NCI-H2029 treated with DMSO at 0.1 percent for 48 hours (cell line): ENCODE measurements around the gene MTOR.
"Not testable (repeated sequence)": the region's sequence is repeated elsewhere in the genome, so short reads cannot be mapped to it uniquely, and the experiment has no call there.

Experiments
- DNase-seq: peaks from one replicate; lab custom pipeline; 2025; lab: John Stamatoyannopoulos, UW

Gene MTOR

DNA sequence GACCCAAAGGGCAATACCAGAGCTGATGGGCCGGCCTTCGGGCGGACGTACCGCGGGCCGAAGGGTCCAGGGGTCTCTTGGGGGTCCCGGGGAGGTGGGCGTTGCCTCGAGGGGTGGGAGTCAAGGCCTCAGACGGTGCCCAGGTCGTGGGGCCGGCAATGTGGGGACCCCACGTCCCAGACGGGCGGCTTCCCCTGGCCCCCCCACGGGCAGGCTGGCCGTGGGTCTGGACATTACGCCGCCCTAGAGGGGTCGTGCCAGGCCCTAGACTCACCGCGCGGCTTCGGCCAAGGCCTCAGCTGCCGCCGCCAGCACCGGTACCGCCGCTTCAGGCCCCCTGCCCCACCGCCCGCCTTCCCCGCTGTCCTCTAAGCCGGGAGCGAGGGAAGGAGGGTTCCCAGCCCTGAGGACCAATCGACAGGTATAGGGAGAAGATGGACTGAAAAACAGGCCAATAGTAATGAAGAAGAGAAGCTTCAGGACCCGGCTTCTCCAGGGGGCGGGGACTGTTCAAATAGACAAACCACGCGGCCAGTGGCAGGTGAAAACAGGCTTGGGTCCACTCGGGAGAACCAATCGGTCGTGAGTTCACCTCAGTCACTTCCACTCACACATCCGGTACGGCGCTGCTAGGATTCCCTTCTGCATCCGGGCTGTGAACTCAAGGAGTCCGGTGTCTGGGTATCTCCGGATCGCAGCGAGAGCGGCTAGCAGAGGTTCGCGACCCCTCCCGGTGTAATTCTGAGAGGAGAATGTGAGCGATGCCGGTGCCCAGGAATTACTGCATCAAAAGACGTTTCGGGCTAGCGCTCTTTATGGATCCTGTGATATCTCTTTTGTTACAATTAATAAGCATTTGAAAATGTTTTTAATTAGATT is at the start of gene MTOR:
Gene MTOR, minus strand, starts transcription at position 381 of the 879 bp plus-strand sequence. CDS start 3,142 bp downstream, outside the sequence.
- DNase-seq: peak; percentile 97

DNA sequence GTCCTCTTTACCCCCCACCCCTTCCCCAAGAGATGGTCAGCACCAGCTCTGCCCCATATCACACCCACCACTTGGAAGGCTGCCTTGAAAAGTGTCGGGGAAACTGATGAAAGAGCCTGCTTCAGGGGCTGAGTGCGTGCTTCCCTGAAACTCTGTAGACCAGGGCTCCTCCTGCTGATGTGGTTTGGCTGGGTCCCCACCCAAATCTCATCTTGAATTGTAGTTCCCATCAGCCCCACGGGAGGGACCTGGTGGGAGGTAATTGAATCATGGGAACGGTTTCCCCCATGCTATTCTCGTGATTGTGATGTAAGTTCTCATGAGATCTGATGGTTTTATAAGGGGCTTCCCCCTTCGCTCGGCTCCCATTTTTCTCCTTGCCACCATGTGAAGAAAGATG is 47.0 kb upstream of the MTOR start:
- no peak for DNase-seq

DNA sequence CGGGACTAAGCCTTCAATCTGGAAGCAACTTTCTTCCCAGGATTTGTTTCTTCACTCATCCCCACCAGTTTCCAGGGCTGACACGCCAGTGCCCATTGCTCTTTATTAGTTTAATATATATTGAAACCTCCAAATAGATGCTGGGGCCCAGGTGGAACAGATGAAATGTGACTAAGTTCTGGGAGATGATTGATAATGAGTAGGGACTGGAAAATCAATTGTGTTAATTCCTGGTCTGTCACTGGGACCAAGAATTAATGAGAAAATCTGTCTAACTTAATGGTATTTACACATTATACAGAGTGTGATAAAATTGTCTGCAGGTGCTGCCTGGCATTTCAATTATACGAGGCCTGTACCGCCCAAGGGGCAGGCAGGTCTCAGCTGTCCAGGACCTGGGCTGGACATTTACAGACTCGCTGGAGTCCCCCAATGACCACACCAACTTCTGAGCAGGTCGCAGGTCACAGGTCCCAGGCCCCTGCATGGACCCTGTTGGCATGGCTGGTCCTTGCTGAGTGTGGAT is 46.4 kb upstream of the MTOR start:
- no peak for DNase-seq

DNA sequence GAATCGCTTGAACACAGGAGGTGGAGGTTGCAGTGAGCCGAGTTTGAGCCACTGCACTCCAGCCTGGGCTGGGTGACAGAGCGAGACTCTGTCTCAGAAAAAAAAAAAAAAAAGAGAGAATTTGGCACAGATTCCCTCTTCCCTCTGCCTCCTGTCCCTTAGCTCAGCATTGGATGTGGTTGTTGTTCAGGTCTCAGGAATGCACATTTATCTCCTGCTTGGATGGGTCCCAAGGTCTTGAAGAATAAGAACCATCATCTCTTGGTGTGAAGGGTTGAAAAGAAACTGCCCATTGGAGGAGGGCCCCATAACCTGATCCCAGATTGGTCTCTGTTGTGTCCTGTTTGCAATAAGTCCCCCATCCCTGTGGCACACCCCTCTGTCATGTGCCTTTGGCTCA is 45.5 kb upstream of the MTOR start:
- DNase-seq: no peak

DNA sequence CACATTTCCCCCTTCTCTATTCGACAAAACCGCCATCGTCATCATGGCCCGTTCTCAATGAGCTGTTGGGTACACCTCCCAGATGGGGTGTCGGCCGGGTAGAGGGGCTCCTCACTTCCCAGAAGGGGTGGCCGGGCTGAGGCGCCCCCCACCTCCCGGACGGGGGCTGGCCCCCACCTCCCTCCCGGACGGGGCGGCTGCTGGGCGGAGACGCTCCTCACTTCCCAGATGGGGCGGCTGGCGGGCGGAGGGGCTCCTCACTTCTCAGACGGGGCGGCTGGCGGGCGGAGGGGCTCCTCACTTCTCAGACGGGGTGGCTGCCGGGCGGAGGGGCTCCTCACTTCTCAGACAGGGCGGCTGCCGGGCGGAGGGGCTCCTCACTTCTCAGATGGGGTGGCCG is 43.2 kb upstream of the MTOR start:
- not testable (repeated sequence) for DNase-seq

DNA sequence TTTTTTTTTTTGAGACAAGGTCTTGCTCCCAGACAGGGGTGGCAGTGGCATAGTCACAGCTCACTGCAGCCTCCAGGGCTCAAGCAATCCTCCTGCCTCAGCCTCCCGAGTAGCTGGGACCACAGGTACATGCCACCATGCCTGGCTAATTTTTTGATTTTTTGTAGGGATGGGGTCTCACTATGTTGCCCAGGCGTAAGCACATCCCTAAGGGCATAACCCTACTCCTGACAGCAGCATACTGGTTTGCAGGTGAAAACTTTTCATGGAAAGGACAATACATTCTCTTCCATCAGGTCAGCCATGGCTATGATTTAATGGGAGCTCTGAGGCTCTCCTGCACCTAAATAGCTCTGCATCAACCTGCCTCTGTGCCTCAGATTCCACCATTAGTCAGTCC is 40.0 kb upstream of the MTOR start:
- no peak for DNase-seq

DNA sequence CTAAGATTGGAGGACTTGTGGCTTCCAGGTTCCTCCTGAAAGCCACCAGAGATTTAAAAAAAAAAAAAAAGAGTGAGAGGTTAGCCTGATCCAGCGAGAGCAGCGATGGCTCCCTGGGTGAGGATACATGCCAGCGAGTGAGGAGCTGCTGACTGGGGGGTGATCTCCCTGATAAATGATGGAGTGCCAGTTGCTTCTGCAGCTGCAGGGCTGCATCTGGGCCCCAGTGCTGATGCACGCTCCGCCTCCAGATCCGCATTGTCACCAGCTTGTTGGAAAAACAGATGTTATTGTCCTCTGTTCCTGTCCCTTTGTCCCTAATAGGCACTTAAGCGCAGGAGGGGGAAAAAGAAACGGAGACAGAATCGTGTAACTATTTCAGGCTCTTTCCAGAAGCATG is 39.2 kb upstream of the MTOR start:
- DNase-seq: no peak

DNA sequence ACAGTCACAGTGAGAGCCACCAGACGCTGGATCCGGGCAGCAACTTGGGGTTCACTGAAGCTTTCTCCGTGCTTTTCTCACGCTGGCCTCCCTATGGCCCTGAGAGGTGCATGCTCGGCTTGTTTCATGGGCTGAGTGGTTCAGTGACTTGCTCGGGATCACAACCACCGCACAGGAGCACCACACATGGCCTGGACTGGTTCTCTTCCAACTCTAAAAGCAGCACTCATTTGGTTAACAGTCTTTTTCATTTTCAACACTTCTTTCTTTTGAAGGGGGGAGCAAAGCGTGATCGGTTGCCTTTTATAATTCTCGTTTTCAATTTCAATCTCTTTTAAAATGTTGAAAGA is 36.8 kb upstream of the MTOR start:
- DNase-seq: no peak

DNA sequence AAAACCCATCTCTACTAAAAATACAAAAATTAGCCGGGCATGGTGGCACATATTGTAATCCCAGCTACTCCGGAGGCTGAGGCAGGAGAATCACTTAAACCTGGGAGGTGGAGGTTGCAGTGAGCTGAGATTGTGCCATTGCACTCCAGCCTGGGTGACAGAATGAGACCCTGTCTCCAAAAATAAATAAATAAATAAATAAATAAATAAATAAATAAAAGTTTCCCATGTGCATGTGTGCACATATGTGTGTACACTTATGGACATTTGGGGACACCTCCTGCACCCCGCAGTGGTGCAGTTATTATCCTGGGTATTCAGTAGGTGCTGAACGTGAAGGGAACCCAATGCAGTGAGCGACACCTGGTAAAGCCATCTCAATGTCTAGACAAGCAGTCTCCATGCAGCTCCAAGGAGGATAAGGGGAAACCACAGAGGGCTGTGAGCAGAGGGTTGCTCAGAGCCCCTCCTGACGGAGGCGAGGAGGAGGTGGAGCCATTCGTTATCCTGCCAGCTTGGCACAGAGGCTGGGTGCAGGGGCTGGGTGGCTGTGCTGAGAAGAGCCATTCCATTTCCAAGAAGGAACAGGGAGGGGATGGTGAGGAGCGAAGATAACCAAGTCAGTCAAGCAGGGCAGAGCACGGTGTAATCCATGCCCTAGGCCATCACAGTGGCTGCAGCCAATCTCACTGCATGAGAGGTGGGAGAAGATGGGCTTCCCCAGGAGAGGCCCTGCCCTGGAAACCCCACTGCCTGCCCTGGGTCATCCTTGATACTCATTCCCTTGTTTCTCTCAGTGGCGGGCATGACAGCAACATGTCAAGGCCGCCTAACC is 36.3 kb upstream of the MTOR start:
- DNase-seq: no peak

DNA sequence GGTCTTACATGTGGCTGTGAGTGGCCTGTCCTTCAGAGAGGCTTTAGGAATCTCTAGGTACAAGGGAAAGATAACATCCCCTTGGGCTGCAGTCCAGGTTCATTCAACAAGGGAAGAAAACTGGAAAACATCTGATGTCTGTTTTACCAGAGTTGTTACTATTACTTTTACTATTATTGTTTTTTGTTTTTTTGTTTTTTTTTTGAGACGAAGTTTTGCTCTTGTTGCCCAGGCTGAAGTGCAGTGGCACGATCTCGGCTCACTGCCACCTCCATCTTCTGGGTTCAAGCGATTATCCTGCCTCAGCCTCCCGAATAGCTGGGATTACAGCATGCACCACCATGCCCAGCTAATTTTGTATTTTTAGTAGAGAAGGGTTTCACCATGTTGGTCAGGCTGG is 35.4 kb upstream of the MTOR start:
- not testable (repeated sequence) for DNase-seq

DNA sequence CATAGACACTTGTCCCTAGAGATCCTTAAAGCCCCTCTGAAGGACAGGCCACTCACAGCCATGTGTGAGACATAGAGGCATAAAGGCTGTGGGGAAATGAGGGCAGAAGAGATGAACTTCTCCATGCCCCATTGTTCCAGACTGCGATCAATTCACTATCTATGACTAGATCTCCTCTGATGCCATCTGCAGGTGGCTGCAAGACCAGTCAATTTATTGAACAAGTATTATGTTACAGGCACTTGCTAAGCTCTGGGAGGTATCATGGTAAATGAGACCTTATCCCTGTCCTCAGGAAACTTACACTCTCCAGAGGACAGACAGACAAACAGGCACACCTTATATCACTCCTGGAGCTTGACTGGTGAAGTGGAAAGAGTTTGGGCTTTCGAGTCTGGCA is 33.6 kb upstream of the MTOR start:
- no peak for DNase-seq

DNA sequence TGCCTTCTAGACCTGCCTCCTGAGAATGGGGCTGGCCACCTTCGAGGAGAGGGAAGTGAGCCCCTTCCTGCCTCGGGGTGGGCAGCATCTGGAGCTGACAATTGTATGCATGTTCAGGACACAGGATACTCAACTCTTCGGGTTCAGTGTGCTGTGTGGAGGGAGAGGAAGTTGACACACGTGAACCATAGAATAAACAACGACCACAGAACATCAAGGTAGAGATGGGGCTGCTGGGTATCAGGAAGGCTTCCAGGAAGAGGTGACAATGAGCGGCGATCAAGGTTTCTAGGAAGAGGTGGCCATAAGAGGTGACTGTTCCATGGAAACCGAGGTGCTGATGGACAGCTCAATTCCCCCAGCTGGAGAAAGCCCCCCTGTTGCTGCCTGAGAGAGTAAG is 32.6 kb upstream of the MTOR start:
- DNase-seq: no peak

DNA sequence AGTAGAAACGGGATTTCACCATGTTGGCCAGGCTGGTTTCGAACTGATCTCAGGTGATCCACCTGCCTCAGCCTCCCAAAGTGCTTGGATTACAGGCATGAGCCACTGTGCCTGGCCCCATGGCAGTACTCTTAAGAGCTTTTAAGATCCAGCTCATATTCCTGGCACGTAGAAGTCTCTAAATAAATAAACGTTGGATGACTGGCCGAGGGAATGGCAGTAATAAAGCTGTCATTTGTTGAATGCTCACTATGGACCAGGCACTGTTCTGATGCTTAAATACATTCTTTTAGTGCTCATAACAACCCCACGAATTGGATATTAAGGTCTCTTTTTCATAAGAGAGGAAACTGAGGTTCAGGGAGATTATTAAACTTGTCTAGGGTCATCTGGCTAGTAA is 31.5 kb upstream of the MTOR start:
- no peak for DNase-seq

DNA sequence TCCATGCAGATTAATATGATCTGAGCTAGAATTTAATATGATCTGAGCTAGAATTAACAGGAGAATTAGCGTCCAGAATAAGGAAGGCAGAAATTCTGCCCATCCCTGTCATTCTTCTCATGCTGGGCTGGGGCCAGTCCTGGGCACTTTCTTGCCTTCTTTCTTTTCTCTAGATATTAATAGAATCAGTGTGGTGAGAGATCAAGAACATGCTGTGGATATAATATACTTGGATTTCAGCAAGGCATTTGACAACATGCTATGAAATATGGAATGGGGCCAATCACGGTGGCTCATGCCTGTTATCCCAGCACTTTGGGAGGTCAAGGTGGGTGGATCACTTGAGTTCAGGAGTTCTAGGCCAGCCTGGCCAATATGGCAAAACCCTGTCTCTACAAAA is 28.7 kb upstream of the MTOR start:
- DNase-seq: no peak

DNA sequence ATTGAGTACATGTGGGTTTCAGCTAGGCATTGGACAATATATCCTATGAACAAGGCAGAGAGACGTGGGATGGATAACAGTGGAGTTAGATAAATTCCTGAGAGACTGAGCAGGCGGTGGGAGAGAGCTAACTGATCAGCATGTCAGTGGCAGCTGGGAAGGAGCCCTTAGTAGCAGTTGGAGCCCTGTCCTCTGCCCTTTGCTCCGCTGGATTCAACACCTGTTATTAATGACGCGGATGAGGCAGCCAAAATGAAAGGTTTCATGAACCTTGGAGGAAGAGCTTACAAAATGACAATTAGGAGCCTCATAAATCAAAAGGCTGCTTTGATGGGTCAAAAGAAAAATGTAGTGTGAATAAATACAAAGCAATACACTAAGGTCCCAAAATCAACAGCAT is 26.7 kb upstream of the MTOR start:
- DNase-seq: no peak

DNA sequence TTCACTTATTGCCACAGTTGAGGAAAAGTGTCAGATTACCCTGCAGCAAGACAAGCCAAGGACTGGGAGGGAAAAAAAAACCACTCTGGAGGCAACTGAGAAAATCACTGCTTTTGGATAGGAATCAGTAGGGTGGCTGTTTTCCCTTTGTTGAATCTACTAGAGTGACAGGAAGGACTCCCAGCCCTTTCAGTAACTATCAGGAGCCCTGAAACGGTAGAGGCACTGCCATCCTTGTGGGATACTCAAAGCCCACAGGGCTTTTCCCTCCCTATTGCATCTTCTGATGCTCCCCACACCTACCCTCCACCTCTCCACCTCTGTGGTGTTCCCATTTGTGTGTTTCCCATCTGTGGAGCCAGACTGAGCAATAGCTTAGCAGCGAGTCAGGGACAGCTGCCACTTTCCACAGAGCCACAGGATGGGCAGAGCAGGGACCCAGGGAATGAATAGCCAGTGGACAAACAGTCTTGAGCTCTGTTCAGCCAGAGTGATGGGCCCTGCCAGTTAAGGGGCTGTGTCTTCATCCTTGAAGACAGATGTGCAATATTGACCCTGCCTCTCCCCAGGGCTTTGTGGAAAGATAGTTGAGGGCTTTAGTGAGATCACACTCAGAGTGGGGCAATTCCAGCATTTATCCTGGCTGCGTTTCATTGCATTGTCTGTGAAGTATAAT is 24.5 kb upstream of the MTOR start:
- DNase-seq: no peak

DNA sequence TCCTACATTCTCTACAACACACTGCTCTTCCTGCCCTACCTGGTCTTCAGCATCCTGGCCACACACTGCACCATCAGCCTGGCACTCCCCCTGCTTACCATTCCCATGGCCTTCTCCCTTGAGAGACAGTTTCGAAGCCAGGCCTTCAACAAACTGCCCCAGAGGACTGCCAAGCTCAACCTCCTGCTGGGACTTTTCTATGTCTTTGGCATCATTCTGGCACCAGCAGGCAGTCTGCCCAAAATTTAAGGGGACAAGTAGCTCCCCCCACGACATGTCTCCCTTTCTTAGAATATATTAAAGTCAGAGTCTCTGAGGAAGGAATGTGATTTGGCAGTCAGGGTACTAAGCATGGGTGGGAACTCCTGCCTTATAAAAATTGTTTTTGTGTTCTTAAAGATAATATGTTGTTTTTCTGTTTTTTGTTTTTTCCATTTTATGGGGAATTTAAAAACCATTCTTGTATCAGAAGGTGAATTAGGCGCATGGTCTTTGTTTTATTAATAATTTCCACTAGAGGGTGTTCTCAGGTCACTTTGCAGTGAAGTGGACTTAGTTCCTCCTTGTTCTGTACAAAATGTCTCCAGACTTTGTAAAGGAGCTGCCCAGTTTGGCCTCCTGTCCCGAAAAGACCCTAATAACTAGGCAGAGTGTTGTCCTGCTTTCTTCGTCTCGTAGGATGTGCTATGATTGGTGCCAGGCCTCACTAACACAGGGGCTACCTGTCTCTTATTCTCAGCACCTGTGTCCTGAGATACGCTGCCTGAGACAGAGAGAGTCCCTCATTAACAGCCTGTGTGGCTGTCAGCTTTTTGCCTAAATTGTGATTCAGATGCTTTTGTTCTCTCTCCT is 23.8 kb upstream of the MTOR start:
- no peak for DNase-seq

DNA sequence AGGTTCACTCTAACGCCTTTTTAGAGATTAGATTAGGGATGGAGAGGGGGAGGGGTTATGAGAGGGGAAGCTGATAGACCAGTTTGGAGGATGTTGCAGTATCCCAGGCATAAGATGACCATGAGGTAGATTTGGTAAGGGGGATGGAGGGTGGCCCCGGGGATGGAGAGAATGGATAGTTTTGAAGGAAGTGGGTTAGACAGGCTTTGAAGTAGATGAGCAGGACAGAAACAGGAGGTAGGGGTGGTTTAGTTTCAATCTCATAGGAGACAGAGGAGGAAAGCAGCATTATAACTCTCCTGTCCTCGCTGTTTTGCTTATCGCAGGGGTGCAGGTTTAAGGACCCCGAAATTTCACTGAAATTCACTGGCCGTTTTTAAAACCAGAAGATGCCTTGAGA is 22.4 kb upstream of the MTOR start:
- DNase-seq: no peak

DNA sequence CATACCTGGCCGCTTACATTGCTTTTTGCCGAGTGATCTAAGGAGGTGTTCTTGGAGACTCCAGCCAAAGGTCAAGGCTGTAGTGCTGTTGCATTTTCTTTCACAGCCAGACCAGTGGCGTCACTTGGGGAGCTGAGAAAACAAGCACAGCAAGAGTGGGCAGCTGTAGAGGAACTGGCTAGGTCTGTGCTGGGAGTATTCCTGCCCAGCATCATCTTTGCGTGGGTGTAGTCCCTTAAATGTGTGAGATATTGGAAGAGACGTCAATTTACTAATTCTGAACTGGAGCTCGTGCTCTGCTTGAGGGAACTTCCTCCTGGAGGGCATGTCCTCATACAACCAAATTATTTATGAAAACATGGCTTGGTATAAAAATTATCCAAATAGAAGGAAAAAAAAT is 20.8 kb upstream of the MTOR start:
- DNase-seq: no peak

DNA sequence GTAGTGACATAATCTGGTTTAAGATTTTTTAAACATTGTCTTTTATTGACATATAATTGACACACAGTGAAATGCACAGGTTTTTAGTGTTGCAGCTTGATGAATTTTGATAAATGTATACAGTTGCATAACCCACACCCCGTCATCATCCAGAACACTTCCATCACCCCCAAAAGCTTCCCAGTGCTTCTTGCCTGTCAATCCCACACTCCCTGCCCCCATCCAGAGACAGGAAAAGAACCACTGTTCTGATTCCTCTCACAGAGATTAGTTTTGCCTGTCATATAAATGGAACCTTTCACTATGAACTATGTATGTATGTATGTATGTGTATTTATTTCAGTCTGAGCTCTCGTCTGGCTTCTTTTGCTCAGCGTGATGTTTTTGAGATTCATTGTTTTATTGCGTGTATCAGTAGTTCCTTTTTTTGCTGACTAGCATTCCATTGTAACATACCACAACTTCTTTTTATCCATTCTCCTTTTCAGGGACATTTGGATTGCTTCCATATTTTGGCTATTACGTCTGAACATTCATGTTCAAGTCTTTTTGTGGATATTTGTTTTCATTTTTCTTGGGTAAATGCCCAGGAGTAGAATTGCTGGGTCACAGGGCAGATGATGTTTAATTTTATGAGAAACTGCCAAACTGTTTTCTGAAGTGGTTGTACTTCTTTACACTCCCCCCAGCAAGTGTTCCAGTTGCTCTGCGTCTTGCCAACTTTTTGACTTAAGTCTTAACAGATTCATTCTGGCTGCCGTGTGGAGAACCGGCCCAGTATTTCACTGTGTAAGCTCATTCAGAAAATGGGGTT is 19.4 kb upstream of the MTOR start:
- no peak for DNase-seq
